HepG2 (cell line): ENCODE results near the gene RAB28. TPM values are rescaled to one million over a fixed set of nuclear protein-coding genes. Genes with fewer than 3 reads are reported as not detected.

Source experiments
- ATAC-seq: fragments of 200-7000 bp; cut with Tn5 transposase; 3 replicates; pipeline ENCODE4 v1.9.1; 2020; ENCODE audit warnings: mild to moderate bottlenecking, moderate library complexity
- BruUV-seq: library from RNA; stranded (reverse); fragments of 400-500 nt; replicated peaks from 2 replicates; lab custom pipeline; 2021; lab: Mats Ljungman, UMichigan
- CTCF ChIA-PET: fragments of 300-600 bp; formaldehyde crosslinking; extraction: SDS; loops from one replicate; lab custom pipeline; 2021; ENCODE audit warnings: low total read pairs, inconsistent platforms, low intra/inter-chr PET ratio; lab: Yijun Ruan, JAX
- POLR2A ChIA-PET: fragments of 350-600 bp; sonication (Branson Sonifier 250); formaldehyde crosslinking; loops from one replicate; lab custom pipeline; 2020; ENCODE audit warnings: antibody characterized with exemption, inconsistent platforms; lab: Yijun Ruan, JAX
- DNase-seq: peaks from one replicate; pipeline ENCODE4 v3.0.0-alpha.2; 2015; ENCODE audit warnings: low spot score
- FAIRE-seq: peaks from 3 replicates; lab custom pipeline; 2011; peaks lifted over from hg19 to GRCh38; lab: Jason Lieb, UNC
- H2AFZ ChIP-seq: one replicate; pipeline ENCODE4 v1.6.1; 2011; ENCODE audit warnings: low read length, inconsistent platforms
- H3K27ac ChIP-seq: fragments of 300-600 bp; 3 replicates; pipeline ENCODE4 v1.8.0; 2011; ENCODE audit warnings: mixed run types, mild to moderate bottlenecking, mixed read lengths, low read length, inconsistent platforms; ENCODE audit not compliant: insufficient read depth; ENCODE audit errors: extremely low read length
- H3K27me3 ChIP-seq, 2 experiments: fragments of 200-600 bp in 1 of 2; 2 replicates in 1 of 2; 3 replicates in 1 of 2; pipeline versions ENCODE4 v1.6.0 to v1.8.0; 2011; ENCODE audit warnings: low read length in 2 of 2, mild to moderate bottlenecking in 2 of 2, moderate library complexity in 2 of 2, inconsistent platforms in 1 of 2; ENCODE audit not compliant: insufficient read depth in 2 of 2, control insufficient read depth in 1 of 2
- H3K36me3 ChIP-seq, 2 experiments: fragments of 200-600 bp in 1 of 2; replicated peaks in 1 of 2; 2 replicates in 1 of 2; 3 replicates in 1 of 2; pipeline versions ENCODE4 v1.5.1 to v1.8.0; 2011; ENCODE audit warnings: low read length in 2 of 2, inconsistent platforms in 1 of 2; ENCODE audit not compliant: insufficient read depth in 2 of 2, control insufficient read depth in 1 of 2
- H3K4me1 ChIP-seq: 2 replicates; pipeline ENCODE4 v1.5.1; 2012; ENCODE audit warnings: low read length, inconsistent platforms; ENCODE audit not compliant: insufficient read depth
- H3K4me2 ChIP-seq: 2 replicates; pipeline ENCODE4 v1.6.0; 2011; ENCODE audit warnings: low read depth, low read length, inconsistent platforms
- H3K4me3 ChIP-seq, 3 experiments: fragments of 200-600 bp in 1 of 3; sonication (generic), shearing (Covaris generic) in 1 of 3; replicated peaks in 1 of 3; 2 replicates each; pipeline ENCODE4 v1.5.1; 2011 to 2016; ENCODE audit warnings: low read length in 3 of 3, inconsistent platforms in 2 of 3, low read depth in 2 of 3, mild to moderate bottlenecking in 2 of 3, control low read depth in 1 of 3, mixed read lengths in 1 of 3; ENCODE audit not compliant: insufficient read depth in 1 of 3
- H3K79me2 ChIP-seq: one replicate; pipeline ENCODE4 v1.6.1; 2011; ENCODE audit warnings: low read length, inconsistent platforms; ENCODE audit not compliant: insufficient read depth
- H3K9ac ChIP-seq: 2 replicates; pipeline ENCODE4 v1.6.0; 2011; ENCODE audit warnings: mild to moderate bottlenecking, low read depth, low read length, inconsistent platforms; ENCODE audit not compliant: insufficient read depth
- H3K9me3 ChIP-seq: 2 replicates; pipeline ENCODE4 v1.5.1; 2012; ENCODE audit warnings: mild to moderate bottlenecking, low read length
- H4K20me1 ChIP-seq: 2 replicates; pipeline ENCODE4 v1.6.0; 2011; ENCODE audit warnings: inconsistent platforms, mild to moderate bottlenecking, low read length, moderate library complexity; ENCODE audit not compliant: insufficient read depth
- BRD4 ChIP-seq: sonication (generic); formaldehyde crosslinking; IDR thresholded peaks from 2 replicates; pipeline ENCODE4 v1.4.0; 2020; ENCODE audit warnings: missing genetic modification reagents
- GTF3A ChIP-seq: sonication (generic); formaldehyde crosslinking; conservative IDR thresholded peaks from 2 replicates; pipeline ENCODE4 v1.4.0; 2020; ENCODE audit warnings: mild to moderate bottlenecking, missing genetic modification reagents
- MTA1 ChIP-seq: sonication (generic); formaldehyde crosslinking; IDR thresholded peaks from 2 replicates; pipeline ENCODE4 v1.4.0; 2020; ENCODE audit warnings: missing genetic modification reagents, mild to moderate bottlenecking, borderline replicate concordance
- NR3C1 ChIP-seq: sonication (generic); formaldehyde crosslinking; IDR thresholded peaks from 2 replicates; pipeline ENCODE4 v1.4.0; 2020; ENCODE audit warnings: missing genetic modification reagents
- SIN3A ChIP-seq: IDR thresholded peaks from 2 replicates; pipeline ENCODE4 v1.6.1; 2011; ENCODE audit warnings: low read depth, mild to moderate bottlenecking, control low read depth, low read length, borderline replicate concordance
- SOX13 ChIP-seq, 3 experiments: fragments of 450-650 bp in 1 of 3; sonication (generic) in 1 of 3; formaldehyde crosslinking in 1 of 3; IDR thresholded peaks in 2 of 3; conservative IDR thresholded peaks in 1 of 3; 2 replicates each; pipeline versions ENCODE4 v1.5.0 to v1.6.1; 2016 to 2020; ENCODE audit warnings: antibody characterized with exemption in 1 of 3, mild to moderate bottlenecking in 1 of 3, missing compliant biosample characterization in 1 of 3, missing genetic modification reagents in 1 of 3, moderate library complexity in 1 of 3
- ZNF530 ChIP-seq: sonication (generic); formaldehyde crosslinking; IDR thresholded peaks from 2 replicates; pipeline ENCODE4 v1.5.0; 2020; ENCODE audit warnings: low read depth, mild to moderate bottlenecking, missing genetic modification reagents
- ZNF547 ChIP-seq: sonication (generic); formaldehyde crosslinking; IDR thresholded peaks from 2 replicates; pipeline ENCODE4 v1.5.1; 2020; ENCODE audit warnings: mild to moderate bottlenecking, missing genetic modification reagents
- ZNF562 ChIP-seq: sonication (generic); formaldehyde crosslinking; IDR thresholded peaks from 2 replicates; pipeline ENCODE4 v1.8.0; 2022; ENCODE audit warnings: missing genetic modification reagents, borderline replicate concordance
- ZNF780A ChIP-seq: sonication (generic); formaldehyde crosslinking; IDR thresholded peaks from 2 replicates; pipeline ENCODE4 v1.8.0; 2022; ENCODE audit warnings: mild to moderate bottlenecking, missing genetic modification reagents, moderate library complexity
- WGBS: methylation state at CpG from one replicate; pipeline ENCODE4 v1.1.6; 2017; ENCODE audit warnings: low lambda C conversion rate; 5-methylcytosine and 5-hydroxymethylcytosine counted together
- in situ Hi-C: cut with HindIII; loops from 2 replicates; pipeline ENCODE4 v1.10.0; 2017; ENCODE audit warnings: low pct_unique_long_range_greater_than_20kb; ENCODE audit not compliant: extremely low pct_ligation_motif_present
- intact Hi-C: fragments of 100-400 bp; cut with micrococcal nuclease; formaldehyde crosslinking; loops from one replicate; pipeline ENCODE4 v1.10.0; 2022; ENCODE audit not compliant: unreplicated experiment
- polyA plus RNA-seq, 8 experiments: library from polyadenylated mRNA; depleted of rRNA in 3 of 8; stranded (reverse) in 7 of 8; unstranded in 1 of 8; fragments of >200 nt; fragmentation: Illumina TruSeq in 4 of 8; extraction: Trizol in 4 of 8; gene quantifications; 2 replicates each; pipeline versions ENCODE4 v1.2.1 to v1.2.3, GENCODE V29; 2011 to 2016; ENCODE audit warnings: low read depth in 4 of 8, missing spikeins in 1 of 8, mixed read lengths in 1 of 8; ENCODE audit not compliant: insufficient read depth in 1 of 8
- total RNA-seq, 5 experiments: library from RNA; depleted of rRNA; stranded (reverse); fragments of >200 nt; fragmentation: Illumina TruSeq; extraction: Trizol; gene quantifications; 2 replicates each; pipeline ENCODE4 v1.2.3, GENCODE V29; 2016; ENCODE audit warnings: low read depth in 1 of 5
- TF ChIP-seq, protein P1 (sequence below): IDR thresholded peaks from 2 replicates; pipeline ENCODE4 v1.6.1; 2016
- TF ChIP-seq, protein P2 (sequence below): sonication (generic); formaldehyde crosslinking; IDR thresholded peaks from 2 replicates; pipeline ENCODE4 v1.8.0; 2023; ENCODE audit warnings: mild to moderate bottlenecking, missing genetic modification reagents
- TF ChIP-seq, protein P3 (sequence below): sonication (generic); formaldehyde crosslinking; IDR thresholded peaks from 2 replicates; pipeline ENCODE4 v1.4.0; 2020; ENCODE audit warnings: mild to moderate bottlenecking, missing genetic modification reagents, borderline replicate concordance
- TF ChIP-seq, protein P4 (sequence below): sonication (generic); formaldehyde crosslinking; IDR thresholded peaks from 2 replicates; pipeline ENCODE4 v1.5.0; 2020; ENCODE audit warnings: missing genetic modification reagents
- TF ChIP-seq, protein P5 (sequence below): sonication (generic); formaldehyde crosslinking; IDR thresholded peaks from 2 replicates; pipeline ENCODE4 v1.8.1; 2023; ENCODE audit warnings: mild to moderate bottlenecking, moderate library complexity, missing genetic modification reagents

RAB28 gene
- total and polyA plus RNA-seq, 2 of the 13 experiments (the other 11 are each of a cell fraction or from before 2014, with no cell fraction given) = 11.8 to 18.2 TPM

DNA sequence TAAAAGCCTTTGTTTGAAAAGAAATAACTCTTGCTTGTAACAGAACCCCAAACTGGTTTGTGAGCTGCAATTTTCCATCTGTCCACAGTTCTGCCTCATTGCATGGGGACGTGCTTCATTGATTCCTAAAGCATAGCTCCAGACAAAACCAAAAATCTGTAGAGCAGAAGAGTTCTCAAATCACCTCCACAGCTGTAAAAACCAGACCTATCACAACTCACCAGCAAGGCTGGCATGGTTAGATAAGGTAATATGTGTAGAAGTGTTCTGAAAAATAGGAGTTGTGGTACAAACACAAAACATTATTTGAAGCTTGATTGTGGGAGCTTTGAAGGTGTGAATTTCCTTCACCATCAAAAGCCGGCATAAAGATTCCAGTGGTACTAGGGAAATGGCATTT is 12.5 kb upstream of the RAB28 start (continued):
- TF ChIP-seq ZNF547 (CRISPR knock-in tag) = no peak
- no peak for TF ChIP-seq GTF3A (CRISPR knock-in tag)
- TF ChIP-seq BRD4 (CRISPR knock-in tag) = no peak
- TF ChIP-seq, protein P1, sequence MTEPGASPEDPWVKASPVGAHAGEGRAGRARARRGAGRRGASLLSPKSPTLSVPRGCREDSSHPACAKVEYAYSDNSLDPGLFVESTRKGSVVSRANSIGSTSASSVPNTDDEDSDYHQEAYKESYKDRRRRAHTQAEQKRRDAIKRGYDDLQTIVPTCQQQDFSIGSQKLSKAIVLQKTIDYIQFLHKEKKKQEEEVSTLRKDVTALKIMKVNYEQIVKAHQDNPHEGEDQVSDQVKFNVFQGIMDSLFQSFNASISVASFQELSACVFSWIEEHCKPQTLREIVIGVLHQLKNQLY (CRISPR knock-in tag) = no peak
- TF ChIP-seq, protein P2, sequence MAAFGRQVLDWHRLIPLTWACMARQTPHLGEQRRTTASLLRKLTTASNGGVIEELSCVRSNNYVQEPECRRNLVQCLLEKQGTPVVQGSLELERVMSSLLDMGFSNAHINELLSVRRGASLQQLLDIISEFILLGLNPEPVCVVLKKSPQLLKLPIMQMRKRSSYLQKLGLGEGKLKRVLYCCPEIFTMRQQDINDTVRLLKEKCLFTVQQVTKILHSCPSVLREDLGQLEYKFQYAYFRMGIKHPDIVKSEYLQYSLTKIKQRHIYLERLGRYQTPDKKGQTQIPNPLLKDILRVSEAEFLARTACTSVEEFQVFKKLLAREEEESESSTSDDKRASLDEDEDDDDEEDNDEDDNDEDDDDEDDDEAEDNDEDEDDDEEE = no peak

DNA sequence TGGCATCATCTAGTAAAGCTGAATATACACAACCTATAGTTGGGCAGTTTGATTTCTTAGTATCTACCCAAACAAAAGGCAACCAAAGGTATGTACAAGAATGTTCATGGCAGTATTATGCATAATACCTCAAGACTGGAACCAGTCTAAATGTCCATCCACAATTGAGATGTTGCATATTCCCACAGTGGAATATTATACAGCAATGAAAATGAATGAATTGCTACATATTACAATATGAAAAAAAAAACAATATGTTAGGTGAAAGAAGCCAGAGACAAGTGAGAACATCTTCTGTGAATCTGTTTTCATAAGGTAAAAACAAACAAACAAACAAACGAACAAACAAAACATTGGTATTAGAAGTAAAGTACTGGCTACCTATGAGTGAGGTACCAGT is 11.6 kb upstream of the RAB28 start:
- H3K9ac ChIP-seq = no peak overlapping the region
- ChIA-PET CTCF (no interaction called here), POLR2A (no interaction called here)
- no peak overlapping the region for H3K4me2 ChIP-seq
- H3K4me3 ChIP-seq = no peak overlapping the region
- peaks cover 0 to 4% of the 10 kb centered on the region in 2 experiments; a peak in 1 of 5 replicates for H3K27me3 ChIP-seq
- H3K36me3 ChIP-seq = no peaks in the 10 kb centered on the region
- H2AFZ ChIP-seq = no peak overlapping the region
- 0% methylated on average over 1 of the region's 1 CpG for WGBS
- no peak for DNase-seq
- H4K20me1 ChIP-seq = no peaks in the 10 kb centered on the region
- intact Hi-C loops = no loop called here
- ATAC-seq = no peak
- BruUV-seq = no TSS peak
- FAIRE-seq = no peak
- H3K27ac ChIP-seq = no peak overlapping the region
- no peaks in the 10 kb centered on the region for H3K4me1 ChIP-seq
- H3K79me2 ChIP-seq = no peaks in the 10 kb centered on the region
- H3K9me3 ChIP-seq = no peaks in the 10 kb centered on the region
- in situ Hi-C loops = no loop called here
- TF ChIP-seq ZNF530 (CRISPR knock-in tag) (no peak), SOX13 (IDR thresholded peaks at IDR 0.05) (no peak), SOX13 (CRISPR knock-in tag; conservative IDR thresholded peaks at IDR 0.05 in 1 of 2, IDR thresholded peaks at IDR 0.05 in 1 of 2) (no peak), MTA1 (CRISPR knock-in tag) (no peak), NR3C1 (CRISPR knock-in tag) (no peak), ZNF780A (CRISPR knock-in tag) (no peak), SIN3A (no peak), ZNF562 (CRISPR knock-in tag) (no peak)
- TF ChIP-seq, protein P3, sequence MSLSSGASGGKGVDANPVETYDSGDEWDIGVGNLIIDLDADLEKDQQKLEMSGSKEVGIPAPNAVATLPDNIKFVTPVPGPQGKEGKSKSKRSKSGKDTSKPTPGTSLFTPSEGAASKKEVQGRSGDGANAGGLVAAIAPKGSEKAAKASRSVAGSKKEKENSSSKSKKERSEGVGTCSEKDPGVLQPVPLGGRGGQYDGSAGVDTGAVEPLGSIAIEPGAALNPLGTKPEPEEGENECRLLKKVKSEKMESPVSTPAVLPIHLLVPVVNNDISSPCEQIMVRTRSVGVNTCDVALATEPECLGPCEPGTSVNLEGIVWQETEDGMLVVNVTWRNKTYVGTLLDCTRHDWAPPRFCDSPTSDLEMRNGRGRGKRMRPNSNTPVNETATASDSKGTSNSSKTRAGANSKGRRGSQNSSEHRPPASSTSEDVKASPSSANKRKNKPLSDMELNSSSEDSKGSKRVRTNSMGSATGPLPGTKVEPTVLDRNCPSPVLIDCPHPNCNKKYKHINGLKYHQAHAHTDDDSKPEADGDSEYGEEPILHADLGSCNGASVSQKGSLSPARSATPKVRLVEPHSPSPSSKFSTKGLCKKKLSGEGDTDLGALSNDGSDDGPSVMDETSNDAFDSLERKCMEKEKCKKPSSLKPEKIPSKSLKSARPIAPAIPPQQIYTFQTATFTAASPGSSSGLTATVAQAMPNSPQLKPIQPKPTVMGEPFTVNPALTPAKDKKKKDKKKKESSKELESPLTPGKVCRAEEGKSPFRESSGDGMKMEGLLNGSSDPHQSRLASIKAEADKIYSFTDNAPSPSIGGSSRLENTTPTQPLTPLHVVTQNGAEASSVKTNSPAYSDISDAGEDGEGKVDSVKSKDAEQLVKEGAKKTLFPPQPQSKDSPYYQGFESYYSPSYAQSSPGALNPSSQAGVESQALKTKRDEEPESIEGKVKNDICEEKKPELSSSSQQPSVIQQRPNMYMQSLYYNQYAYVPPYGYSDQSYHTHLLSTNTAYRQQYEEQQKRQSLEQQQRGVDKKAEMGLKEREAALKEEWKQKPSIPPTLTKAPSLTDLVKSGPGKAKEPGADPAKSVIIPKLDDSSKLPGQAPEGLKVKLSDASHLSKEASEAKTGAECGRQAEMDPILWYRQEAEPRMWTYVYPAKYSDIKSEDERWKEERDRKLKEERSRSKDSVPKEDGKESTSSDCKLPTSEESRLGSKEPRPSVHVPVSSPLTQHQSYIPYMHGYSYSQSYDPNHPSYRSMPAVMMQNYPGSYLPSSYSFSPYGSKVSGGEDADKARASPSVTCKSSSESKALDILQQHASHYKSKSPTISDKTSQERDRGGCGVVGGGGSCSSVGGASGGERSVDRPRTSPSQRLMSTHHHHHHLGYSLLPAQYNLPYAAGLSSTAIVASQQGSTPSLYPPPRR (CRISPR knock-in tag) = no peak
- TF ChIP-seq, protein P4, sequence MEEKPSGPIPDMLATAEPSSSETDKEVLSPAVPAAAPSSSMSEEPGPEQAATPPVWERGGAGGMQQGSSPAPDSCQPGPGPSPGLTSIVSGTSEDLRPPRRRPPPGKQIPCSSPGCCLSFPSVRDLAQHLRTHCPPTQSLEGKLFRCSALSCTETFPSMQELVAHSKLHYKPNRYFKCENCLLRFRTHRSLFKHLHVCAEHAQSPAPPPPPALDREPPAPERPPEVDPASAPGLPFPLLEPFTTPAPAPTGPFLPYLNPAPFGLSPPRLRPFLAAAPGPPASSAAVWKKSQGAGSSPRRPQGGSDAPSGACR (CRISPR knock-in tag) = no peak
- TF ChIP-seq, protein P5, sequence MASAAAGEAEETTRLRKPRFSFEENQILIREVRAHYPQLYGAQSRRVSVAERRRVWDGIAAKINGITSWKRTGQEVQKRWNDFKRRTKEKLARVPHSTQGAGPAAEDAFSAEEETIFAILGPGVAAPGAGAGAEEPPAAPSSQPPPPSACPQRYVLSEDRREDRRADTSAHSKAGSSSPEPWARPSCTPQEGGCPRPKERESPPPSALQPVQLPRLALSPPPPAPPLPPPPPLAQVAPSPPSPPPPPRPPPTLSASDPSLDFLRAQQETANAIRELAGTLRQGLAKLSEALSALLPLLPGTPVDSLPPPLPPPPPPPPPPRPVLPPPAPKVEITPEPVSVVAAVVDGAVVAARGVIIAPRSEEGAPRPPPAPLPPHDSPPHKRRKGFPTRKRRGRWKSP (CRISPR knock-in tag) = no peak
